Bladder microvascular endothelial cell (primary cell): ENCODE data around the gene AGAP9. TPM values are rescaled to one million over a fixed set of nuclear protein-coding genes. Genes with fewer than 3 reads are reported as not detected.

Source experiments
- total RNA-seq: library from RNA; depleted of rRNA; stranded (reverse); fragments of >200 nt; gene quantifications from 2 replicates; pipeline ENCODE4 v1.2.3, GENCODE V29; 2014

AGAP9 gene
- total RNA-seq, result 0.16 and 1.8 TPM in 2 replicates

GRCh38 chr10:47523475-47523874 is at the start of gene AGAP9:
Gene AGAP9, minus strand, starts transcription at chr10:47523638. Its CDS starts 112 bp downstream, at chr10:47523526.

GRCh38 chr10:47491600-47491999 is 31.8 kb downstream of the AGAP9 start, which contains the start of gene FAM25G:
Gene FAM25G, minus strand, starts transcription at chr10:47491700. Its CDS starts 26 bp downstream, at chr10:47491674.

GRCh38 chr10:47483923-47484322 is 39.5 kb downstream of the AGAP9 start, which contains the start of gene ANXA8:
Gene ANXA8, minus strand, starts transcription at chr10:47484115. Its CDS starts 182 bp downstream, at chr10:47483933.

Other genes starting within 250 kb of the AGAP9 start
- not detected in 2 replicates for gene GDF10, start 223.4 kb downstream of the AGAP9 start, total RNA-seq
- not detected in 2 replicates for gene GDF2, start 201.2 kb downstream of the AGAP9 start, total RNA-seq
- gene RBP3, start 175.3 kb downstream of the AGAP9 start, total RNA-seq, result not detected in 2 replicates
- 0.13 TPM in 1 of 2 replicates, not detected in the other for gene ZNF488, start 139.3 kb downstream of the AGAP9 start, total RNA-seq
- not detected in 2 replicates for gene ANXA8, start 39.5 kb downstream of the AGAP9 start, total RNA-seq
- not detected in 2 replicates for gene FAM25G, start 31.9 kb downstream of the AGAP9 start, total RNA-seq
- gene SYT15B, start 240.0 kb upstream of the AGAP9 start, total RNA-seq, result 0.06 TPM in 1 of 2 replicates, not detected in the other